Prostate gland (tissue), 2 donors: ENCODE measurements around the gene ZNF33A. TPM values are rescaled to one million over a fixed set of nuclear protein-coding genes. Genes with fewer than 3 reads are reported as not detected.
"Not testable (repeated sequence)": the region's sequence is repeated elsewhere in the genome, so short reads cannot be mapped to it uniquely, and the experiment has no call there.

ENCODE experiments used
- DNase-seq: peaks from one replicate; pipeline ENCODE4 v3.0.0-alpha.2; 2019; ENCODE audit warnings: low spot score
- H3K27ac ChIP-seq, 2 donors: fragments of 200-600 bp; sonication (generic); 2 replicates each; pipeline ENCODE4 v1.5.1; 2017 to 2019
- H3K27me3 ChIP-seq: fragments of 200-600 bp; sonication (generic); replicated peaks from 2 replicates; pipeline ENCODE4 v1.5.1; 2019; ENCODE audit not compliant: insufficient read depth
- H3K36me3 ChIP-seq, 2 donors: fragments of 200-600 bp; sonication (generic); 1 replicate in 1 of 2; 2 replicates in 1 of 2; pipeline versions ENCODE4 v1.5.1 to v1.8.1; 2017 to 2019
- H3K4me1 ChIP-seq: fragments of 200-600 bp; sonication (generic); replicated peaks from 2 replicates; pipeline ENCODE4 v1.5.1; 2019
- H3K4me3 ChIP-seq, 2 donors: fragments of 200-600 bp; sonication (generic); 2 replicates each; pipeline ENCODE4 v1.5.1; 2017 to 2019
- H3K9me3 ChIP-seq: fragments of 200-600 bp; sonication (generic); 2 replicates; pipeline ENCODE4 v1.5.1; 2017
- POLR2A ChIP-seq: fragments of 450-650 bp; IDR thresholded peaks from one replicate; pipeline ENCODE4 v1.6.1; 2016; ENCODE audit warnings: antibody characterized with exemption, mild to moderate bottlenecking
- POLR2AphosphoS5 ChIP-seq: sonication (generic); formaldehyde crosslinking; IDR thresholded peaks from one replicate; pipeline ENCODE4 v1.6.1; 2017; ENCODE audit warnings: antibody characterized with exemption
- WGBS: methylation state at CpG from one replicate; pipeline ENCODE4 v1.1.5; 2018; 5-methylcytosine and 5-hydroxymethylcytosine counted together
- intact Hi-C: fragments of 100-400 bp; cut with DNase I; formaldehyde crosslinking; loops from one replicate; pipeline ENCODE4 v1.14.2; 2022
- total RNA-seq, 2 donors: library from RNA; depleted of rRNA; stranded (reverse); fragments of >200 nt; gene quantifications; one replicate each; pipeline ENCODE4 v1.1.0, GENCODE V29; 2016
- TF ChIP-seq, protein P1 (sequence below), 4 experiments: fragments of 200-600 bp in 2 of 4; fragments of 450-650 bp in 2 of 4; sonication (generic) in 2 of 4; IDR thresholded peaks; 1 replicate in 3 of 4; 2 replicates in 1 of 4; pipeline ENCODE4 v1.5.1; 2016 to 2019; ENCODE audit warnings: antibody characterized with exemption in 4 of 4, mild to moderate bottlenecking in 2 of 4, moderate library complexity in 2 of 4

Gene ZNF33A
- total RNA-seq, 2 donors from 2014 or later: 24.9 to 39.2 TPM

DNA sequence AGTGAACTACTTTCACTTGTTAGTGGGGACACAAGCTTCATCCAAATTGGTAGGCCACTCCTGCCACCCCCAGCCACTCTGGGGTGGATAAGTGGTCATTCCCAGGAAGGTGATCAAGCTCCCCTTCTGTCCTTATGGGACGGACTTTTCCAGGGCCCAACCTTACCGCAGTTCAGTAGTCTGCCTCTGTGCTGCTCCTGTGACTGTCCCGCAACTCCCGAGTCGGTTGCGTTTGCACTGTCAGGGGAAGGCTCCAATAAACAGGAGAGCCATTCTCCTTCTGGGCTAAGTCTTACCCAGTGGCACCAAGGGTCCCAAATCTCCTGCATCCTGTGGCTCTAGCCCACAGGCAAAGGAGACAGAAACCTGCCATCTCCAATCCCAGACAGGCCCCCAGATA is 7.4 kb upstream of the ZNF33A start:
- Histone ChIP-seq H3K36me3 (no peaks in the 10 kb centered on the region), H3K4me1 (no peaks in the 10 kb centered on the region), H3K27ac (no peak overlapping the region), H3K9me3 (no peaks in the 10 kb centered on the region), H3K4me3 (no peak overlapping the region), H3K27me3 (no peaks in the 10 kb centered on the region)
- TF ChIP-seq POLR2A (no peak), POLR2AphosphoS5 (no peak)
- TF ChIP-seq, protein P1, sequence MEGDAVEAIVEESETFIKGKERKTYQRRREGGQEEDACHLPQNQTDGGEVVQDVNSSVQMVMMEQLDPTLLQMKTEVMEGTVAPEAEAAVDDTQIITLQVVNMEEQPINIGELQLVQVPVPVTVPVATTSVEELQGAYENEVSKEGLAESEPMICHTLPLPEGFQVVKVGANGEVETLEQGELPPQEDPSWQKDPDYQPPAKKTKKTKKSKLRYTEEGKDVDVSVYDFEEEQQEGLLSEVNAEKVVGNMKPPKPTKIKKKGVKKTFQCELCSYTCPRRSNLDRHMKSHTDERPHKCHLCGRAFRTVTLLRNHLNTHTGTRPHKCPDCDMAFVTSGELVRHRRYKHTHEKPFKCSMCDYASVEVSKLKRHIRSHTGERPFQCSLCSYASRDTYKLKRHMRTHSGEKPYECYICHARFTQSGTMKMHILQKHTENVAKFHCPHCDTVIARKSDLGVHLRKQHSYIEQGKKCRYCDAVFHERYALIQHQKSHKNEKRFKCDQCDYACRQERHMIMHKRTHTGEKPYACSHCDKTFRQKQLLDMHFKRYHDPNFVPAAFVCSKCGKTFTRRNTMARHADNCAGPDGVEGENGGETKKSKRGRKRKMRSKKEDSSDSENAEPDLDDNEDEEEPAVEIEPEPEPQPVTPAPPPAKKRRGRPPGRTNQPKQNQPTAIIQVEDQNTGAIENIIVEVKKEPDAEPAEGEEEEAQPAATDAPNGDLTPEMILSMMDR (IDR thresholded peaks at IDR 0.05): no peak
- DNase-seq: no peak
- WGBS: 88% methylated on average over 6 of the region's 6 CpGs
- intact Hi-C loops: no loop called here

GRCh38 chr10:38003588-38003987 is 6.9 kb upstream of the ZNF33A start:
- H3K36me3 ChIP-seq: no peaks in the 10 kb centered on the region
- H3K4me1 ChIP-seq: no peaks in the 10 kb centered on the region
- DNase-seq: no peak
- H3K27ac ChIP-seq: no peak overlapping the region
- H3K9me3 ChIP-seq: no peaks in the 10 kb centered on the region
- H3K27me3 ChIP-seq: no peaks in the 10 kb centered on the region
- no peak overlapping the region for H3K4me3 ChIP-seq
- no peak for TF ChIP-seq POLR2AphosphoS5
- TF ChIP-seq, protein P1 (IDR thresholded peaks at IDR 0.05): no peak
- no peak for TF ChIP-seq POLR2A
- intact Hi-C loops: no loop called here
- WGBS: 91% methylated on average over 1 of the region's 1 CpG

DNA sequence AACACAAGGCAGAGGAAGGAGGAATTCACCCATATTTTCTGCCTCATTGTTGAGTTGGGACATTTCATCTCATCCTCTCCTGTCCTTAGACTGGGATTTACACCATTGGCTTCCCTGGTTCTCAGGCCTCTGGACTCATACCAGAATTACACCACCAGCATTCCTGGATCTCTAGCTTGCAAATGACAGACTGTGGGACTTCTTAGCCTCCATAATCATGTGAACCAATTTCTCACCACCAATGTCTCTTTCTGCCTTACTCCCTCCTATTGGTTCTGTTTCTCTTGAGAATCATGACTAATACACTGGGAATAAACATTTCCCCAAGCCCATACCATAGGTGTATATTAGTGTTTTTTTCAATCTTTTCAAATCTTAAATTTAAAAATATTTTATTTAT is 2.9 kb upstream of the ZNF33A start:
- no peak for DNase-seq
- no peak for TF ChIP-seq POLR2A
- TF ChIP-seq, protein P1 (IDR thresholded peaks at IDR 0.05): no peak
- H3K27me3 ChIP-seq: no peaks in the 10 kb centered on the region
- no peak overlapping the region for H3K27ac ChIP-seq
- no peaks in the 10 kb centered on the region for H3K36me3 ChIP-seq
- H3K4me3 ChIP-seq: no peak overlapping the region
- H3K9me3 ChIP-seq: no peaks in the 10 kb centered on the region
- no peaks in the 10 kb centered on the region for H3K4me1 ChIP-seq
- intact Hi-C loops: no loop called here

DNA sequence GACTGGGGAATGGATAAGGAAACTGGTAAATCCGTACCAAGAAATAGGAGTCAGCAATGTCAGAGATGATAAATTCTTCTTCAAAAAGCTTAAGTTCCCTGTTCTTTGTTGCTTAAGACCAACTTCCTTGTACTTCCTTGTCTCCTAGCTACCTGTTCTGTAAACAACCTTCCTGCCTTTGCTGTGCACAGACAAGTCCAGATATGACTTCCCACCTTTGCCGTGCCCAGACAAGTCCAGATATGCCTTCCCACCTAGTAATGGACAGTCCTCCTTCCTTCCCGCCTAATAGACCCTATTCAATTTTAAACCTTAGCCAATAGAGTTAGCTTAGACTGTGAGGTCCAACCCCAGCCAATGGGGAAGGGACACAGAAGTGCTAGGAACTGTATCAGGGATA is 2.5 kb upstream of the ZNF33A start:
- H3K4me3 ChIP-seq: no peak overlapping the region
- no peak overlapping the region for H3K27ac ChIP-seq
- H3K9me3 ChIP-seq: no peaks in the 10 kb centered on the region
- intact Hi-C loops: no loop called here
- WGBS: 42% methylated on average over 3 of the region's 3 CpGs
- TF ChIP-seq POLR2A (no peak), POLR2AphosphoS5 (no peak)
- no peak for DNase-seq
- no peaks in the 10 kb centered on the region for H3K36me3 ChIP-seq
- H3K27me3 ChIP-seq: no peaks in the 10 kb centered on the region
- H3K4me1 ChIP-seq: no peaks in the 10 kb centered on the region

DNA sequence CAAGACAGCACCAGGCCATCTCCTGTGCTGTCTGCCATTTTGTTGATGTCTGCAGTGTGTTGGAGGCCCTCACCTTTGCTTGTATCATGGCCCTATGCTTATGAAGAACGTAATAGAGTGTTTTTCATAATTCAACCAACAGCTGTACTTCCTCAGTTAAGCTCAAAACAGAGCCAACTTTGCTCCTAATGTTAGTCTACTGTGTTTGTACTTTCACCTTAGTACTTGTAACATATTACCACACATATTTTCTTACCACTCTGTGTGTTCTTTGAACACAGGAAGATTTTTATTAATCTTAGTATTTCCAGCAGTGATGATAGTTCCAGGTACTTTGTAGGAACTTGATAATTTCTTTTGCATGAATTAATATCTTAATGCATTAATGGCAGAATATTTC is 5.9 kb downstream of the ZNF33A start:
- Histone ChIP-seq H3K27me3 (no peaks in the 10 kb centered on the region), H3K36me3 (peaks cover 3 to 11% of the 10 kb centered on the region in 2 donors), H3K4me3 (no peak overlapping the region), H3K27ac (no peak overlapping the region), H3K9me3 (no peaks in the 10 kb centered on the region), H3K4me1 (no peaks in the 10 kb centered on the region)
- no peak for DNase-seq
- intact Hi-C loops: loop anchor here (10.0 kb wide), 1 partner anchor 78 kb away; the partner anchor contains the start of gene ZNF37A
- WGBS: 89% methylated on average over 1 of the region's 1 CpG
- TF ChIP-seq POLR2AphosphoS5 (no peak), POLR2A (no peak)
- TF ChIP-seq, protein P1 (IDR thresholded peaks at IDR 0.05): no peak

DNA sequence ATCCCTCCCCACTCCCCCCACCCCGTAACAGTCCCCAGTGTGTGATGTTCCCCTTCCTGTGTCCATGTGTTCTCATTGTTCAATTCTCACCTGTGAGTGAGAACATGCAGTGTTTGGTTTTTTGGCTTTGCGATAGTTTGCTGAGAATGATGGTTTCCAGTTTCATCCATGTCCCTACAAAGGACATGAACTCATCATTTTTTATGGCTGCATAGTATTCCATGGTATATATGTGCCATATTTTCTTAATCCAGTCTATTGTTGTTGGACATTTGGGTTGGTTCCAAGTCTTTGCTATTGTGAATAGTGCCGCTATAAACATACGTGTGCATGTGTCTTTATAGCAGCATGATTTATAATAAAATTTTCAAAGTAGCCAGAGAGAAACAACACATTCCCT is 8.6 kb downstream of the ZNF33A start:
- WGBS: 45% methylated on average over 4 of the region's 4 CpGs
- not testable (repeated sequence) for H3K27ac ChIP-seq, H3K27me3 ChIP-seq, H3K4me1 ChIP-seq, H3K9me3 ChIP-seq, H3K4me3 ChIP-seq, DNase-seq
- intact Hi-C loops: loop anchor here (10.0 kb wide), 1 partner anchor 76 kb away; the partner anchor contains the start of gene ZNF37A
- H3K36me3 ChIP-seq: peaks cover 3 to 11% of the 10 kb centered on the region in 2 donors
